Measurements from ENCODE around the gene FANCC. TPM values are rescaled to one million over a fixed set of nuclear protein-coding genes. Genes with fewer than 3 reads are reported as not detected.
A peak's percentile ranks its signal among the peaks of the same experiment; 100 is the strongest.

FANCC gene
- total and polyA plus RNA-seq, 2 of the 13 experiments (the other 11 are each of a cell fraction or from before 2014, with no cell fraction given), result 7.4 to 8.6 TPM

- TF ChIP-seq ZHX2 (IDR thresholded peaks at IDR 0.05; ENCODE audit: low read depth), result no peak
- TF ChIP-seq ZHX2 (CRISPR knock-in tag; IDR thresholded peaks at IDR 0.05; ENCODE audit: borderline replicate concordance), result no peak
- no peak for TF ChIP-seq FLYWCH1 (CRISPR knock-in tag; IDR thresholded peaks at IDR 0.05)
- TF ChIP-seq HDAC2 (CRISPR knock-in tag; IDR thresholded peaks at IDR 0.05), result peak; percentile 70
- TF ChIP-seq RBM22 (optimal IDR thresholded peaks at IDR 0.05; ENCODE audit: low read length), result no peak
- no peak; the same call in 1 of the 2 replicates for TF ChIP-seq ZNF263 (CRISPR knock-in tag; IDR thresholded peaks at IDR 0.05)
- no peak for TF ChIP-seq HOXD1 (CRISPR knock-in tag; IDR thresholded peaks at IDR 0.05)
- TF ChIP-seq ZMAT3 (CRISPR knock-in tag; conservative IDR thresholded peaks at IDR 0.05), result 0 out of 2 replicates have a peak, but pooled peaks have one; percentile 53
- no peak for TF ChIP-seq PAWR (CRISPR knock-in tag; IDR thresholded peaks at IDR 0.05; ENCODE audit: borderline replicate concordance)
- peak; percentile 11; the same call in 1 of the 2 replicates for TF ChIP-seq STAG1 (CRISPR knock-in tag; IDR thresholded peaks at IDR 0.05)
- TF ChIP-seq ZNF205 (CRISPR knock-in tag; IDR thresholded peaks at IDR 0.05), result 0 out of 2 replicates have a peak, but pooled peaks have one; percentile 50
- no peak for TF ChIP-seq ZNF512 (CRISPR knock-in tag; IDR thresholded peaks at IDR 0.05)
- TF ChIP-seq FOXP1 (IDR thresholded peaks at IDR 0.05), result no peak
- no peak for TF ChIP-seq FOXP1 (CRISPR knock-in tag; IDR thresholded peaks at IDR 0.05)
- TF ChIP-seq ZNF644 (CRISPR knock-in tag; IDR thresholded peaks at IDR 0.05; ENCODE audit: low read depth), result no peak
- TF ChIP-seq BHLHE40 (IDR thresholded peaks at IDR 0.05; ENCODE audit: low read length), result peak; percentile 66; the same call in 1 of the 2 replicates
- TF ChIP-seq AGO2 (optimal IDR thresholded peaks at IDR 0.05; ENCODE audit: low read depth, low read length), result peak; percentile 91
- peak; percentile 93 for TF ChIP-seq TFDP1 (CRISPR knock-in tag; IDR thresholded peaks at IDR 0.05; ENCODE audit: borderline replicate concordance)
- TF ChIP-seq POLR2A (IDR thresholded peaks at IDR 0.05; ENCODE audit: insufficient read depth in 1 of 2, low read depth in 2 of 2, low read length in 2 of 2), result peak; percentile 57 to 84
- no peak for TF ChIP-seq ZNF138 (CRISPR knock-in tag; IDR thresholded peaks at IDR 0.05; ENCODE audit: low read depth)
- no peak for TF ChIP-seq NONO (IDR thresholded peaks at IDR 0.05)
- peak; percentile 66 for TF ChIP-seq NONO (CRISPR knock-in tag; conservative IDR thresholded peaks at IDR 0.05)
These were observed at the start of gene FANCC (continued) for GRCh38 chr9:95317119-95317892.
